ACC112 (cell line): ENCODE results near the gene PPP1R37.
A peak's percentile ranks its signal among the peaks of the same experiment; 100 is the strongest.

Experiments used
- H2AFZ ChIP-seq: fragments of 200-600 bp; sonication (generic); one replicate; pipeline ENCODE4 v1.6.0; 2017; ENCODE audit warnings: antibody characterized with exemption, low read length; ENCODE audit not compliant: unreplicated experiment
- H3K27ac ChIP-seq: fragments of 200-600 bp; sonication (generic); 2 replicates; pipeline ENCODE4 v1.5.1; 2014; ENCODE audit warnings: low read depth, mild to moderate bottlenecking, antibody characterized with exemption, low read length, moderate library complexity
- H3K27me3 ChIP-seq: fragments of 200-600 bp; sonication (generic); 2 replicates; pipeline ENCODE4 v1.6.1; 2014; ENCODE audit warnings: mild to moderate bottlenecking, antibody characterized with exemption, low read length, moderate library complexity, mixed read lengths; ENCODE audit not compliant: insufficient read depth
- H3K36me3 ChIP-seq: fragments of 200-600 bp; sonication (generic); 2 replicates; pipeline ENCODE4 v1.6.1; 2016; ENCODE audit warnings: mild to moderate bottlenecking, antibody characterized with exemption, low read length, moderate library complexity, mixed read lengths; ENCODE audit not compliant: insufficient read depth
- H3K4me1 ChIP-seq: fragments of 200-600 bp; sonication (generic); one replicate; pipeline ENCODE4 v1.6.1; 2016; ENCODE audit warnings: low read length, mixed read lengths; ENCODE audit not compliant: insufficient read depth, unreplicated experiment, control insufficient read depth
- H3K4me3 ChIP-seq: fragments of 200-600 bp; sonication (generic); 2 replicates; pipeline ENCODE4 v1.5.1; 2014; ENCODE audit warnings: mild to moderate bottlenecking, low read depth, low read length
- H3K79me2 ChIP-seq: fragments of 200-600 bp; sonication (generic); one replicate; pipeline ENCODE4 v1.6.0; 2016; ENCODE audit warnings: low read length; ENCODE audit not compliant: control insufficient read depth, unreplicated experiment, insufficient read depth

The PPP1R37 gene

GRCh38 chr19:45149129-45149528 is 56.1 kb downstream of the PPP1R37 start:
- peaks cover 9% of the 10 kb centered on the region for H3K4me1 ChIP-seq
- H2AFZ ChIP-seq, result no peak overlapping the region
- H3K27ac ChIP-seq, result no peak overlapping the region
- H3K4me3 ChIP-seq, result no peak overlapping the region
- no peaks in the 10 kb centered on the region for H3K79me2 ChIP-seq
- H3K27me3 ChIP-seq, result no peaks in the 10 kb centered on the region
- no peaks in the 10 kb centered on the region for H3K36me3 ChIP-seq

- peaks cover 10% of the 10 kb centered on the region for H3K4me1 ChIP-seq
- no peaks in the 10 kb centered on the region for H3K27me3 ChIP-seq
- no peak overlapping the region for H3K4me3 ChIP-seq
- H3K79me2 ChIP-seq, result no peaks in the 10 kb centered on the region
- H3K36me3 ChIP-seq, result no peaks in the 10 kb centered on the region
- no peak overlapping the region for H2AFZ ChIP-seq
- H3K27ac ChIP-seq, result no peak overlapping the region
Observed at GRCh38 chr19:45150180-45150579, 57.2 kb downstream of the PPP1R37 start.

- H3K27me3 ChIP-seq, result no peaks in the 10 kb centered on the region
- no peak overlapping the region for H3K4me3 ChIP-seq
Observed at GRCh38 chr19:45150751-45151281, 57.8 kb downstream of the PPP1R37 start.

GRCh38 chr19:45151320-45151719 is 58.3 kb downstream of the PPP1R37 start:
- Histone ChIP-seq H3K27me3 (no peaks in the 10 kb centered on the region), H3K79me2 (no peaks in the 10 kb centered on the region), H3K27ac (no peak overlapping the region), H3K4me1 (peaks cover 10% of the 10 kb centered on the region), H3K36me3 (no peaks in the 10 kb centered on the region), H2AFZ (no peak overlapping the region), H3K4me3 (no peak overlapping the region)

More at GRCh38 chr19:45150751-45151281, 57.8 kb downstream of the PPP1R37 start:
- no peak overlapping the region for H2AFZ ChIP-seq
- no peaks in the 10 kb centered on the region for H3K79me2 ChIP-seq
- no peak overlapping the region for H3K27ac ChIP-seq
- H3K36me3 ChIP-seq, result no peaks in the 10 kb centered on the region
- H3K4me1 ChIP-seq, result peaks cover 10% of the 10 kb centered on the region

GRCh38 chr19:45151821-45152503 is 59.0 kb downstream of the PPP1R37 start:
- no peaks in the 10 kb centered on the region for H3K79me2 ChIP-seq
- no peaks in the 10 kb centered on the region for H3K36me3 ChIP-seq
- no peak overlapping the region for H2AFZ ChIP-seq
- H3K4me1 ChIP-seq, result peaks cover 10% of the 10 kb centered on the region
- H3K27me3 ChIP-seq, result no peaks in the 10 kb centered on the region
- peak overlapping the region; percentile 73 for H3K4me3 ChIP-seq
- no peak overlapping the region for H3K27ac ChIP-seq

- H3K4me3 ChIP-seq, result peak overlapping the region; percentile 73
- H3K4me1 ChIP-seq, result peaks cover 10% of the 10 kb centered on the region
- H2AFZ ChIP-seq, result no peak overlapping the region
- H3K27ac ChIP-seq, result no peak overlapping the region; the same call in 1 of the 2 replicates
- no peaks in the 10 kb centered on the region for H3K27me3 ChIP-seq
- no peaks in the 10 kb centered on the region for H3K79me2 ChIP-seq
- no peaks in the 10 kb centered on the region for H3K36me3 ChIP-seq
Observed at GRCh38 chr19:45152504-45153338, 59.7 kb downstream of the PPP1R37 start.

GRCh38 chr19:45153339-45154063 is 60.5 kb downstream of the PPP1R37 start:
- peak overlapping the region; percentile 70; the same call in 1 of the 2 replicates for H3K27ac ChIP-seq
- no peaks in the 10 kb centered on the region for H3K79me2 ChIP-seq
- no peaks in the 10 kb centered on the region for H3K36me3 ChIP-seq
- no peaks in the 10 kb centered on the region for H3K27me3 ChIP-seq
- peak overlapping the region; percentile 73 for H3K4me3 ChIP-seq
- H2AFZ ChIP-seq, result no peak overlapping the region
- H3K4me1 ChIP-seq, result peaks cover 10% of the 10 kb centered on the region

- H3K4me1 ChIP-seq, result peaks cover 10% of the 10 kb centered on the region
- peak overlapping the region; percentile 70 for H3K27ac ChIP-seq
- no peak overlapping the region for H2AFZ ChIP-seq
- H3K27me3 ChIP-seq, result no peaks in the 10 kb centered on the region
- no peaks in the 10 kb centered on the region for H3K79me2 ChIP-seq
- H3K4me3 ChIP-seq, result peak overlapping the region; percentile 73
- no peaks in the 10 kb centered on the region for H3K36me3 ChIP-seq
Observed at GRCh38 chr19:45154064-45154827, 61.3 kb downstream of the PPP1R37 start.

GRCh38 chr19:45156011-45156630 is 63.1 kb downstream of the PPP1R37 start:
- Histone ChIP-seq H3K27ac (no peak overlapping the region), H3K27me3 (no peaks in the 10 kb centered on the region), H3K79me2 (no peaks in the 10 kb centered on the region), H3K4me1 (peaks cover 10% of the 10 kb centered on the region), H2AFZ (no peak overlapping the region), H3K4me3 (no peak overlapping the region), H3K36me3 (no peaks in the 10 kb centered on the region)
